DND-41 (cell line): ENCODE data around the gene OR2F2.

ENCODE experiments used
- ATAC-seq: fragments of 200-7000 bp; cut with Tn5 transposase; 3 replicates; pipeline ENCODE4 v1.9.1; 2021; ENCODE audit warnings: low read depth; ENCODE audit not compliant: insufficient read depth
- DNase-seq: peaks from one replicate; pipeline ENCODE4 v3.0.0-alpha.2; 2020
- H2AFZ ChIP-seq: 2 replicates; pipeline ENCODE4 v1.6.0; 2012; ENCODE audit warnings: low read depth, low read length
- H3K27ac ChIP-seq: 2 replicates; pipeline ENCODE4 v1.5.1; 2012; ENCODE audit warnings: low read length, inconsistent platforms
- H3K27me3 ChIP-seq: fragments of 200-600 bp; sonication (generic); 2 replicates; pipeline ENCODE4 v1.6.0; 2012; ENCODE audit warnings: low read length, mild to moderate bottlenecking, inconsistent platforms; ENCODE audit not compliant: insufficient read depth, poor library complexity
- H3K36me3 ChIP-seq: 2 replicates; pipeline ENCODE4 v1.5.1; 2012; ENCODE audit warnings: low read length, inconsistent platforms; ENCODE audit not compliant: insufficient read depth
- H3K4me1 ChIP-seq: 2 replicates; pipeline ENCODE4 v1.5.1; 2012; ENCODE audit warnings: mild to moderate bottlenecking, low read length; ENCODE audit not compliant: insufficient read depth
- H3K4me2 ChIP-seq: 2 replicates; pipeline ENCODE4 v1.6.0; 2012; ENCODE audit warnings: mild to moderate bottlenecking, moderate library complexity, low read length, inconsistent platforms; ENCODE audit not compliant: insufficient read depth
- H3K4me3 ChIP-seq, 2 experiments: fragments of 200-600 bp in 1 of 2; shearing (Covaris generic) in 1 of 2; 2 replicates each; pipeline ENCODE4 v1.5.1; 2012 to 2016; ENCODE audit warnings: inconsistent platforms in 2 of 2, low read length in 2 of 2, mild to moderate bottlenecking in 2 of 2, low read depth in 1 of 2, moderate library complexity in 1 of 2
- H3K79me2 ChIP-seq: 2 replicates; pipeline ENCODE4 v1.6.0; 2012; ENCODE audit warnings: low read length, inconsistent platforms; ENCODE audit not compliant: insufficient read depth
- H3K9ac ChIP-seq: 2 replicates; pipeline ENCODE4 v1.6.0; 2012; ENCODE audit warnings: low read depth, mild to moderate bottlenecking, inconsistent platforms, low read length, moderate library complexity
- H3K9me3 ChIP-seq: 2 replicates; pipeline ENCODE4 v1.5.1; 2012; ENCODE audit warnings: low read length, moderate library complexity, mild to moderate bottlenecking, inconsistent platforms; ENCODE audit not compliant: insufficient read depth, severe bottlenecking
- H4K20me1 ChIP-seq: 2 replicates; pipeline ENCODE4 v1.6.0; 2012; ENCODE audit warnings: low read length; ENCODE audit not compliant: insufficient read depth
- EZH2 ChIP-seq: IDR thresholded peaks from 3 replicates; pipeline ENCODE4 v1.6.1; 2012; ENCODE audit warnings: borderline replicate concordance, low read depth, mild to moderate bottlenecking, moderate library complexity, low read length, inconsistent platforms; ENCODE audit not compliant: severe bottlenecking
- TF ChIP-seq, protein P1 (sequence below): IDR thresholded peaks from 2 replicates; pipeline ENCODE4 v1.5.1; 2012; ENCODE audit warnings: borderline replicate concordance, low read length, moderate library complexity, mild to moderate bottlenecking; ENCODE audit not compliant: poor library complexity, severe bottlenecking; ENCODE audit errors: extremely low read depth

OR2F2 gene

DNA sequence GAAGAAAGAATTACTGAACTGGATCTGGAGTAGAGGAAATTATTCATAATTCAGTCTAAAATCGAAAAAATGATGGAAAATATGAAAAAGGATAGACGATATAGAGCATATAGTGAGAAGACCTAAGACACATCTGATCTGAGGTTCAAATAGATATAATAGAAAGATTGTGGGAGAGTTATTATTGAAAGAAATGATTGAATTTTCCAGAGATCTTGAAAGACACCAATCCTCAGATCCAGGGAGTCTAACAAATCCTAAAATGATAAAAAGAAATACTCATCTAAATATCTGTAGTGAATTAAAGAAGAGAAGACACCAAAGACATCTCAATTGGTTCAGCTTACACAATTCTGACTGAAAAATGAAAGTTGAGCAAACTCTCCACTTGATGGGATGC is 46.0 kb upstream of the OR2F2 start:
- Histone ChIP-seq H3K4me1 (no peaks in the 10 kb centered on the region), H3K9ac (no peak overlapping the region), H3K27me3 (no peaks in the 10 kb centered on the region), H3K9me3 (peaks cover 27% of the 10 kb centered on the region), H3K4me2 (no peak overlapping the region), H2AFZ (no peak overlapping the region), H3K79me2 (peaks cover 80% of the 10 kb centered on the region), H3K36me3 (peaks cover 21% of the 10 kb centered on the region), H4K20me1 (peaks cover 17% of the 10 kb centered on the region; the same call in 1 of the 2 replicates), H3K4me3 (no peak overlapping the region), H3K27ac (no peak overlapping the region)
- no peak for DNase-seq
- TF ChIP-seq EZH2, result no peak
- TF ChIP-seq, protein P1, sequence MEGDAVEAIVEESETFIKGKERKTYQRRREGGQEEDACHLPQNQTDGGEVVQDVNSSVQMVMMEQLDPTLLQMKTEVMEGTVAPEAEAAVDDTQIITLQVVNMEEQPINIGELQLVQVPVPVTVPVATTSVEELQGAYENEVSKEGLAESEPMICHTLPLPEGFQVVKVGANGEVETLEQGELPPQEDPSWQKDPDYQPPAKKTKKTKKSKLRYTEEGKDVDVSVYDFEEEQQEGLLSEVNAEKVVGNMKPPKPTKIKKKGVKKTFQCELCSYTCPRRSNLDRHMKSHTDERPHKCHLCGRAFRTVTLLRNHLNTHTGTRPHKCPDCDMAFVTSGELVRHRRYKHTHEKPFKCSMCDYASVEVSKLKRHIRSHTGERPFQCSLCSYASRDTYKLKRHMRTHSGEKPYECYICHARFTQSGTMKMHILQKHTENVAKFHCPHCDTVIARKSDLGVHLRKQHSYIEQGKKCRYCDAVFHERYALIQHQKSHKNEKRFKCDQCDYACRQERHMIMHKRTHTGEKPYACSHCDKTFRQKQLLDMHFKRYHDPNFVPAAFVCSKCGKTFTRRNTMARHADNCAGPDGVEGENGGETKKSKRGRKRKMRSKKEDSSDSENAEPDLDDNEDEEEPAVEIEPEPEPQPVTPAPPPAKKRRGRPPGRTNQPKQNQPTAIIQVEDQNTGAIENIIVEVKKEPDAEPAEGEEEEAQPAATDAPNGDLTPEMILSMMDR, result no peak
- no peak for ATAC-seq

DNA sequence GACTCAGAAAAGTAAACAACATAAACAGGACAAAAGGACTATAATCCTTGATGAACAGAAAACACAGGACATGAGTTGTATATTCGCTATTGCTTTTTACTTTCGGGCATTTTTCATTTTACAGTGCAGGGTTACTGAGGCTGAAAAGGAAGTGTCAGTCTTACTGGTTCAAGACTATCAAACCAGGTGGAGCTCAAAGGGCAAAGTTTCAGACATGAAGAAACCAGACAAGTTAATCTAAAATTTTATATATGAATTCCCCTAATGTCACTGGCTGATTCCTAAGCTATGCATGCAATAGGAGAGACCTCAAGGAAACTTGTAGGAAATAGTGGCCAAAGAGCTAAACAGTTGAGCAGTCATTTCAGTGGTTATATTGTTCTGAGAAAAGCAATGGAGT is 44.5 kb upstream of the OR2F2 start:
- DNase-seq (no peak), ATAC-seq (no peak)
- peaks cover 11% of the 10 kb centered on the region; the same call in 1 of the 2 replicates for H4K20me1 ChIP-seq
- no peak overlapping the region for H2AFZ ChIP-seq
- peaks cover 21% of the 10 kb centered on the region; the same call in 1 of the 2 replicates for H3K36me3 ChIP-seq
- H3K27ac ChIP-seq, result no peak overlapping the region
- no peaks in the 10 kb centered on the region for H3K27me3 ChIP-seq
- H3K4me2 ChIP-seq, result no peak overlapping the region
- H3K79me2 ChIP-seq, result peaks cover 89% of the 10 kb centered on the region
- TF ChIP-seq EZH2, result no peak
- TF ChIP-seq, protein P1, result no peak
- H3K9ac ChIP-seq, result no peak overlapping the region
- H3K9me3 ChIP-seq, result peaks cover 30% of the 10 kb centered on the region
- H3K4me1 ChIP-seq, result no peaks in the 10 kb centered on the region
- no peak overlapping the region for H3K4me3 ChIP-seq

- H3K79me2 ChIP-seq, result peaks cover 91% of the 10 kb centered on the region
- H3K9ac ChIP-seq, result no peak overlapping the region
- H3K36me3 ChIP-seq, result peaks cover 21% of the 10 kb centered on the region; the same call in 1 of the 2 replicates
- no peak overlapping the region for H3K4me3 ChIP-seq
- no peaks in the 10 kb centered on the region for H3K27me3 ChIP-seq
- no peak overlapping the region for H2AFZ ChIP-seq
- no peaks in the 10 kb centered on the region for H3K4me1 ChIP-seq
- H4K20me1 ChIP-seq, result peaks cover 3% of the 10 kb centered on the region; the same call in 1 of the 2 replicates
- H3K4me2 ChIP-seq, result no peak overlapping the region
- no peak overlapping the region for H3K27ac ChIP-seq
- ATAC-seq (no peak), DNase-seq (no peak)
- peaks cover 30% of the 10 kb centered on the region for H3K9me3 ChIP-seq
- no peak for TF ChIP-seq EZH2
- TF ChIP-seq, protein P1, result no peak
Observed at GRCh38 chr7:143891457-143891856, 43.6 kb upstream of the OR2F2 start.
